HG02763 (cell line): Measurements from ENCODE around the gene CCDC24.

ENCODE experiments used
- ATAC-seq: cut with Tn5 transposase; IDR thresholded peaks from one replicate; pipeline ENCODE4 v1.9.1; 2021; ENCODE audit warnings: mild to moderate bottlenecking, moderate library complexity; ENCODE audit not compliant: unreplicated experiment

CCDC24 gene

GRCh38 chr1:43991476-43992231, at the start of gene CCDC24:
TSS of gene CCDC24 (plus strand) at chr1:43991599. CDS start at chr1:43991879, 280 bp downstream.
- peak; percentile 65 for ATAC-seq

DNA sequence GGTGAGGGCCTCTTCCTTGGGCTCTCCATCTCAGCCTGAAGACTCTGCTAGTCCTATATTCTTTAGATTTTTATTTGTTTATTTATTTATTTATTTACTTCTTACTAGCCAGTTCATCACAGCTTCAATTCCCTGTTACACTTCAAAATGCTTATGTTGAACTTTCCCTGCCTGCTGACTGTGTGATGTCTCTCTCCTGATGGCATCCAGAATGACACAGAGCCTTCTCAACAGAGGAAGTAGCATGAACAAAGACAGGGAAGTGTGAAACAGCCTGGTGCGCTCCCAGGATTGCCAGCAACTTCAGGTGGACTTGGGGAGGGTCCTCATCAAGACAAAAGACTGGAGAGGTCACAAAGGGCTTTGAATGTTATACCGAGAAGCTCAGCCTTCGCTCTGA, 49.0 kb upstream of the CCDC24 start:
- ATAC-seq, result no peak

DNA sequence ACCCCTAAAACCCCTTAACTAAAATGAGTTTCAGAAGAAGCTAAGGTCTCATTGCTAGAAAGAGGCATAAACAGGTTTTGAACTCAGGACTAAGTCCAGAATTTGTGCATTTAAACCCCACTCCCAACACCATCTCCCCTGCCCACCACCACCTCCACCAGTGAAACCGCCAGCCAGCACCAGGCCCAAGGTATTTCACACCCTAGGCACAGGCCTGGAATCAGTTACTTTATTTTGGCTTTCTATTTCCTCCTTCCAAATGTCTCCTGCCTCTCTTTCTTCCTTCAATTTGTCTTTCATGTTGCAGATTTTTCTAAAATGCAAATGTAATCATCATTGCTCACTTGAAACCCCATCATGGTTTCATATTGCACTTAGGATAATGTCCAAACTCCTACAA, 46.5 kb upstream of the CCDC24 start:
- no peak for ATAC-seq

DNA sequence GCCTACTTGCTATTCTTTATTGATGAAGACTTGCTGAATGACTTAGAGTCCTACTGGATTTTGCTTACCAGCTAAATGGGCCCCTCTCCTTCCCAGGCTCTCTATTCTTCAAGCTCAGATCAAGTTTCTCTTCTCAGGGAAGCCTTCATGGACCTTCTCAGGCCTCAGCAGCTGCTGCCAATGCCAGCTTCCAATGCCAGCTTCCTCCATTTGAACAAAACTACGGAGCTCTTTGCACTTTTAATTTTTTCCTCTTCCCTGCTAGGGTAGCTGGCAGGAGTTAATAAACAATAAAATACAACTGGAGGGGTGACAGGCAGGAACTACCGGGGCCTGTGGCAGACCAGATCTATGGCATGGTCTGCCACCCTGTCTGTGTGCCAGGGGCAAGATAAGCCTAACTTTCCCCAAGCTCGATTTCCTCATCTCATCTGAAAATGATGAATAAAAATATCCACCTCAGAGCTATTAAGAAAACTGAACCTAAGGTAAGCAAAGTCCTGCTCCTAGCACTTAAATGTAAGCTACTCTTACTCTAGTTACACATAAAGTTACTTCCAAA, 45.6 kb upstream of the CCDC24 start:
- no peak for ATAC-seq

- ATAC-seq, result peak; percentile 90
Observed at GRCh38 chr1:43946236-43947060, 45.0 kb upstream of the CCDC24 start, which contains the start of gene IPO13. TSS of gene IPO13 (plus strand) at chr1:43946950. CDS start at chr1:43947601, 651 bp downstream.

DNA sequence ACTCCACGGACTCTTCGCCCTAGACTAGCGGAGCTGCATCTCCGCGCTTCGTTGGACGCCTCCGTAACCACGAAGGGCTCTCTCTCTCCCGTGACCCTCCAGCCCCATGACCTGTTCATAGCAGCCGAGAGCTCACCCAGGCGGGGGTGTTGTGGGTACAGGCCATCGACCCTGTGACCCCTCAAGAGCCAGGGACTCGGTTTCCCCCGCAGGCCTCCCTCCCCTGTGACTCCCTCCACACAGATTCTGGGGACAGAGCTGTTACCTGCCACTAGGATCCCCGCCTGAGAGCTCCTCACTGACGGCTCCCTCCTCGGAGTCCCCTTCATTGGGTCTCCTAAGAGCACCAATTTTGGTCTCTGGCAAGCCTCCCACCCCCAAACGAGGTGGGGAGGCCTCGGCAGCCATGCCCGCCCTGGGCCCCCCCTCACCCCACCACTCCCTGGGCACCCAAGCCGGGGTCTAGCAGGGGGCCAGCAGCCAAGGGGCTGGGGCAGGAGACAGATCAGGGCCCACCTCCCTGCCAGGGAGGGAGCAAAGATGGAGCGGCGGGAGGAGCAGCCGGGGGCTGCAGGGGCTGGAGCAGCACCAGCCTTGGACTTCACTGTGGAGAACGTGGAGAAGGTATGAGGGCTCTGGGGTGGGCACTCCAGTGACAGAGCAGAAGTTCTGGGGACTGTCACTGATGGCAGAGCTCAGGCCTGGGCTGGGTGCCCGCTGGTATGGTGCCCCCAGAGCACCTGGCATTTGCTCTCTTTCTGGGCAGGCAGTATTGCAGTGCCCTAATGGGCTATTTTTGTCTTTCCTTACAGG, 44.1 kb upstream of the CCDC24 start:
- ATAC-seq, result no peak

DNA sequence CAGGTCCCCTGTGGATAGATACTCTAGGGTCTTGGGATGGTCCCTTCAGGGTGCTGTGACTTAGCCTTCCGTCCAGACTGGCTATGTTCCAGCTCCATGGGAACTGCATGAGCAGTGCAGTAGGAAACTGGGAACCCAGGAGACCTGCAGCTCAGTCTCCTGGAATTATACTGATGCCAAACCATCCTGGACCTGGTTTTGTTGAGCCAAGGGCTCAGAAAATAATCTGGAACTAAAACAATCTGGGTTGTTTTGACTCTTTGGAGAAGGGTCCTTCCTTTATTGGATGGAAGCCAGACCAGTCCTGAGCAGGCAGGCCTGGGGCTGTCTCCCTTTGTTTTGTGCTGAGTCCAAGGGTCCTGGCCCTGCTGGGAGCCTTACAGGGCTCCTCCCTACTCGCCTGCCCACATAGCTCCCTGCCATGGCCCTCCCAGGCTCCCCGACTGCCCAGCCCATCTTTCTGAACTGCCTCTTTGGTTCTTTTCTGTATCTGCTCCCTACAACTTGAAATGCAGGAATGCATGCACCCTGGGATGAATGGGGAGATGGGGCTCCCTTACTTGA, 43.4 kb upstream of the CCDC24 start:
- ATAC-seq, result no peak

GRCh38 chr1:43949678-43950077, 41.7 kb upstream of the CCDC24 start:
- ATAC-seq, result no peak

- no peak for ATAC-seq
Observed at GRCh38 chr1:43951021-43951985, 40.1 kb upstream of the CCDC24 start.

DNA sequence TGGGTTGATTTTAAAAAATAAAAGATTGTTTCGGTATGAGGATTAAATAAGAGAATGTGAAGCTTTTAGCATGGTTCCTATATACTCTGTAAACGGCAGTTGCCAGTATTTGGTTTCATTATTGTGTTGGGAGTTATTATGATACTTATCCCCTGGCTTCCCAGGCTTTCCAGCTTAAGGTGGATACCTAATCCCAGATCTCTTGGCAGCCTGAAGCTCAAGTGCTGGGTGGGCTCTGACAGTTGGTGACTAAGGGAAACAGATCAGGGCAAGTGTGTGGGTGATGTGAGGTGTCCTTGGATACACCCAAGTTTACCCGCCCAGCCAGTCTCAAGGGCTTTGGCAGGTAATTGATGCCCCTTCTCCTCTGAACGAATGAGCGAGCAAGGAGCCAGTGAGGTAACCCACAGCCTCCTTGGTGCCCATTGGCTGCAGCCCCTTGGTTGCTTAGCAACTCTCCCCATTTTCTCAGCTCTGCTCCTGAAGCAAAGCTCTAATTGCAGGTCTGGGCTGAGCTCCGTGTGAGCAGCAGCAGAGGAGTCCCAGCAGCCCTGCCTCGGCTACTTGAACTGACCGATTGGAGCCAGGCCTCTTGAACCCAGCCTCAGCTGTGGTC, 38.6 kb upstream of the CCDC24 start:
- ATAC-seq, result no peak

- no peak for ATAC-seq
Observed at GRCh38 chr1:43953361-43953760, 38.0 kb upstream of the CCDC24 start.

- no peak for ATAC-seq
Observed at GRCh38 chr1:43954036-43954435, 37.4 kb upstream of the CCDC24 start.

DNA sequence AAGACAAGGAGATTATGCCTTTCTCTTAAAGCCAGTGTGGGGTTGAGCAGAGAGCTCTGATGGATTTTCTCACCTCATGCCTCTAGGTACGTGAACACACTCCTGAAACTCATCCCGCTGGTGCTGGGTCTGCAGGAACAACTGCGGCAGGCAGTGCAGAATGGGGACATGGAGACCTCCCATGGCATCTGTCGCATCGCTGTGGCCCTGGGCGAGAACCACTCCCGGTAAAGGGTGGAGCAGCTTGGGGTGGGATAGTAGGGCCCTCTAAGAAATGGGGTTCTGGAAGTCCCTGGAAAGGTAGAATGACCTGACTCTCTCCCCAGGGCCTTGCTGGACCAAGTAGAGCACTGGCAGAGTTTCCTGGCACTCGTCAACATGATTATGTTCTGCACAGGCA, 35.2 kb upstream of the CCDC24 start:
- ATAC-seq, result no peak

GRCh38 chr1:43957407-43958040, 33.9 kb upstream of the CCDC24 start:
- no peak for ATAC-seq

- ATAC-seq, result no peak
Observed at GRCh38 chr1:43958351-43959255, 32.8 kb upstream of the CCDC24 start.

- no peak for ATAC-seq
Observed at GRCh38 chr1:43960798-43961197, 30.6 kb upstream of the CCDC24 start.

DNA sequence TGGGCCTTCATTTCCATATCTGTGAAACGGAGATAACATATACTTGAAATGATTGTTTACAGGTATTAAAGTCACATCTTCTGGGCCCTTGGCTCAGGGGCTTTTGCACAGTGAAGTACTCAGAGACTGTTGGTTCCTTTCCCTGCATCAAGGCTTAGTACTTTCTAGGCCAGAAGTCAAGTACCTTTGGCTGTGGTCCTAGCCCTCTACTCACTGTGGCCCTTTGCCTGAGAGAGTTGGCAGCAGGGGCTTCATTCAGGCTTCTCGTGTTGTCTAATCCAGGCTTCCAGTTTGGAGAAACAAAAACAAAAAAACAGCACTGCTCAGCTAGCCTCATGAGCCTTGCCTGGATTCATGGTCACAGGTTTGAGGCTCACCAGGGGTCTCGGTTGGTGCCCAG, 29.7 kb upstream of the CCDC24 start:
- no peak for ATAC-seq

- ATAC-seq, result no peak
Observed at GRCh38 chr1:43962324-43962723, 29.1 kb upstream of the CCDC24 start.
